Stimulated activated CD4-positive, alpha-beta T cell treated with anti-CD3 and anti-CD28 coated beads, Interleukin-15, amount 100 ng/mL, for 1 hour (primary cell): ENCODE measurements around the gene PHKA2.

Experiments
- DNase-seq, 2 donors: peaks; one replicate each; pipeline ENCODE4 v3.0.0-alpha.2; 2020; ENCODE audit warnings: low read depth in 1 of 2, low spot score in 1 of 2

Gene PHKA2

DNA sequence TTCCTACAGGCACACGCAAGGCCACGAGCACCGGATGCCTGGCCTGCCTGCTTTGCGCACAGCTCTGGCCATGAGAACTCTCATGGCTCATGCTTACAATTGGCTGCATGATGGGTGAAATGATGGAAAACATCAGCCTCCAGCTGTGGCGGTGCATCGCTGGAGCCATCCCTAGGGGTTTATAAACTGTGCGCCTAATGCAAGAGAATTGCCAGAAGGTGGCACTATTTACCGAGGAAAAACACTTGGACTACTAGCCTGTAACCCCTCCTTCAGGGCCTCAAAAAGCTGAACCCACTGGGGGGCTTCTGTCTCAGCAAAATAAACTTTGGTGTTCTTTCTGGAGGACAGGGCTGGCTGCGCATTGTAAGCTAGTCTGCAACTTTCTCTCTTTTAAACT is 51.9 kb downstream of the PHKA2 start:
- no peak for DNase-seq

DNA sequence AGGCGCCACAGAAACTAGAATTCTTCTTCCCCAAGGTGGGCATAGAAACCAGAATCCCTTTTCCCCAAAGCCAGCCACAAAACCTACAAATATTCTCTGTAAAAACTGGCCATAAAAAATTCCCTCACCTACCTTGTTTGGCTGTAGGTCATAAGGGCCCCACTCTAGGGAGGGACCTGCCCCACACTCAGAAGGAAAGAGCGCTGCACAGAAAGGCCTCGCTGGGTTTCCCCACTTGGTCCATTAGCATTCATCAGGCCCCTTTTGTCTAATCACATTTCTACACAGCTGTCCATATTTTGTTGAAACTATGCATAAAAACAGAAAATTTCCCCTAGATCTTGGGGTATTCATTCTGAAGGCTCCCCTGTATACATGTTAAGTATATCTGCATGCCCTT is 54.1 kb downstream of the PHKA2 start:
- no peak for DNase-seq

DNA sequence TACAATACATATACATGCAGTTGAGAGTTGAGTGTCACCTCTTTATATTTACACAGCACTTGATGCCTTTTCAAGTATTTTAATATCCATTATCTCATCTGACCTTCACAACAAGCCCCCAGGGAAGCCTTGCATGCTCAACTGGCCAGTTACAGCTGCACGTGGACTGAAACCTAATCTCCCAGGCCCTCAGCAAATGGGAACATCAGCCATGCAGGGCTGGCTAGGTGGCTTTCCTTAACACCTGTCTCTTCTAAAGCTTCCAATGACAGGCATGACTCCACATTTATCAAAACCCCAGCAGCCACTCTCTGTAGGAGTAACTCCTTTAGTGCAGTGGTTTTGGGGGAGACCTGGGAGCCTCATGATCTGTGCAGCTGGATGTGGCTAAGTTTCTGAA is 56.4 kb downstream of the PHKA2 start:
- no peak for DNase-seq

DNA sequence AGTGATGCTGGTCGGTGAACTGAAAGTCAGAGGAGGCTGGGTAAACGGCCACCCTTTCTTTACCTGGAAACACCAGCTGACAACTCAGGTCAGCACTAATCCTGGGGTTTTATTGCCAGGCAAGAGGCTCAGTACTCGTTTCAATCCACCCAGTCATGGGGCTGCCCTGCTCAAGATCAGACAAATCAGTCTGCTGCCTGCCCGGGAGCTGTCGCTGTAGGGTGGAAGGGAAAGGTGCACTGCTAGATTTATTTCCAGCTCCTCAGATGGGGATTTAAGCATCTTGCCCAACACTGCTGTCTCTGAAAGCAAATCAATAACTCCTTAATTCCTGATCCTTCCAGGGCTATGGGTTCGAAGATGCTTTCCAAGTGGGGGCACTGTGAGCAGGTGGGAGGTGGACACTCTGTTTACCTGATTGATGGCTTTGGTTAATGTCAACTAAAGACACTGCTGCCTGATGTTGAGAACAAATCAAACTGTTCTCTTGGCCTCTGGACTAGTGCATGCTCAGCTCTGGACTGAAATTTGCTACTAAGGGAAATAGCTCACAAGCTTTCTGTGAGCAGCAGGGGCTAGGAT is 59.3 kb downstream of the PHKA2 start:
- DNase-seq: no peak

DNA sequence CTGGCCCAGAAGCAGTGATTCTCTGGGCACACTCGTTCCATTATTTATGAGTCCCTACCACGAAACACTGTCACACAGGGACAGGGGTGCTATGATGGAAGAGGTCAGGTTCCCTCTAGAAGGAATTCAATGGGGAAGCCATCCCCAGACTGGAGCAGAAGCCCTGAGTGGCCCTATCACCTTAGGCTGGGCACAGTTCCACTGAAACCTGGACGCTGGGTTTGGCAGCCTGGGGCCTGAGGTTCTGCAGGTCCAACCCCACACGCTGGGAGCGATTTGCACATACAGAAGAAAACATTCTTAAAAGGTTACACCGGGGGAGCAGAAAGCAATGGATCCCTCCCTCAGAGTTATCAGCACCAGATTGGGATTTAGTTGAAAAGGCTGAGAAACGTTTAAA is 63.3 kb downstream of the PHKA2 start:
- no peak for DNase-seq

DNA sequence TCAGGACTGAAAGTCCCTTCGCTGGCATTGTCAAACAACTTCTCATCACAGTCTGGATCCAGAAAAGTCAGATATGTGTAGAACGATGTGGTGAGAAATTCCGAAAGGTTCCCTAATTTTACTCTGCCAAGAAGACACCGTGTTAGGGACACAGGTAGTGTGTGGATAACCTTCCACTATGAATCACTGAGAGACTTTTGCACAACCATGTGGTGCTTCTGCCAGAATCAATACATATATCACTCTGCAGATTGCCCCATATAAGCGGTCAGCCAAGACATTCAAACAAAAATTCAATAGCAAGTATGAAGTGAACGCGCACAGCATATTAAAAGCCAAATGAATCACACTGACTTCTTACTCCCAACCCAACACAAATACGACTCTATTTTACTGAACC is 63.8 kb downstream of the PHKA2 start:
- DNase-seq: no peak

DNA sequence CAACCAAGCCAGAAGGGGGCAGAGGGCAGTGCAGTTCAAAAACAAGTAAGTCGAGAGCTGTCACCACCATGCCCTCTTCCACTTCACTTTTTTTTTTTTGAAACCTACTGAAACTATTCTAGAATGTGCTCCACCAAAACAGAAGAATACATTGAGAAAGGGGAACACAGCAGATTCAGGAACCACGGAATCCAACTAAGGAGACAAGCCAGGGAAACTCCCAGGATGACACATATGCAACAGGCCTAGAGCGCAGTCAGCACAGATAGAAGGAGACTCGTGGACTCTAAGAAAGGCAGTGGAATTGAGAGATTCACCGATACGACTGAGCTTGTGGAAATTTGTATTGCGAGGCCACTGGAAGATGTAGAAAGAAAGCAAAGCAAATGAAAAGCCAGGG is 66.1 kb downstream of the PHKA2 start:
- no peak for DNase-seq

DNA sequence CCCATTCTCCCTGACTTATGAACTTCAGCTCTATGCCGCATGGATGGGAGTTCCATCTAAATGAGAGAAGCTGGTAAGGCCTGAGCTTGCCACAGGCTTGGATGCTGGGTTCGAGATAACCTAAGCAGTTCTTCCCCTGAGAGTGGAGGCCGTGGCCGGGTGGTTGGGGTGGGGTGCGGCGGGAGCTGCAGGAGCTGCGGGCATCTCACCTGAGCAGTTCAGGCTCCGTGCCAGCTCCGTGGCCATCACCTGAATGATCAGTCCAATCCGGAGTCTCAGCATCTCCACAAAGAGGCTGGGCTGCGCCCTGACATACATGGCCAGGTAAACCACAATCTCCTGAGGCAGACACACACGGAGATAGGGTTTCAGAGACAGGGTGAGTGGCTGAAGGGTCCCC is 77.6 kb downstream of the PHKA2 start:
- no peak for DNase-seq

DNA sequence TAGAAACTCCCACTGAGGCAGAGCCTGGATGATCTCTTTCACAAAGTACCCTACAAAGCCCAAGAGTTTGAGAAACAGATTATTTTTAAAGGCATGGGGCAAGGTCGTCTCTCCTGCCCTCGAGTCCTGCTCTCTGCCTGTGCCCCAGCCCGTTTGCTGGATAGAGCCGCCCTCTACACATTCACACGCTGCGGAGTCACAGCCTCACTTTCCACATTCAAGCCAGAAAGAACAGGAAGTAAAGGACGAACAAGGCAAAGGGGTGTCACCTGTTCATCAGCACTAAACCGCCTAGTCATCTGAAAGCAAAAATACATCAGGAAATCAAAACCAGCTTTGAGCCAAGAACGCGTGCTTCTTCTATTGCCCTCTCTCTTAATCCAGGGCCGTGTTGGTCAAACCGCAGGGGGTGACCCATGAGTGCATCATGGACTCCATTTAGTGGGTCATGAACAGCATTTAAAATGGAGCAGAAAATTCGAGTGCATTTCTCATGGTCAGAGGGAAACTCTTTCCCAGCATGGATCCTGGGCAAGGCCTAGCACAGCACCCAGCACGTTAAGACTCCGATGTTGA is 83.4 kb downstream of the PHKA2 start:
- DNase-seq: no peak

DNA sequence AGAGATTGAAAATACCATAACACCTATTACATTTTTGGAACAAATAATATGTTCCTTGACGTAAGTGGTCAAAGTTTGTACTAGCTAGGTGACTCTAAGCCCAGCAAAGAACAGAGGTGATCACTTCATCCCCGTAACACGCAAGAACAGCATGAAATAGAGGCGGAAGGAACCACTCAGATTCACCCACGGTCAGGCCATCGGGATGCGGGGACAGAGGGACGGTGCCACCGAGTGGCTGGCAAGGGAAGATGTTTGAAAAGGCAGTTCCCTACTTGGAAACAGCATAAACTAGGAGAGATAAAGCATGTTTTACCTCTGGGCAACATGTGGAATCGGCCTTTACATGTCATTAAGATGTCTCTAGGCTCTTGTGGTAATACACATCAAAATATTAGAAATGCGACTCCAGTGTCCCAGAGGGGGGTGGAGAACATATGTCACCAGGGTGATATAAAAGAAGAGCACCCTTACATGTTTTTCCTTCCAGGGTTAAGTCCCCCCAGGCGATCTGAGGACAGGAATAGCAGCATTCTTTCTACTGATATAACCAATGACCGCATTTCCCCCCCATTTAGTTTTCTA is 84.0 kb downstream of the PHKA2 start:
- DNase-seq: no peak

DNA sequence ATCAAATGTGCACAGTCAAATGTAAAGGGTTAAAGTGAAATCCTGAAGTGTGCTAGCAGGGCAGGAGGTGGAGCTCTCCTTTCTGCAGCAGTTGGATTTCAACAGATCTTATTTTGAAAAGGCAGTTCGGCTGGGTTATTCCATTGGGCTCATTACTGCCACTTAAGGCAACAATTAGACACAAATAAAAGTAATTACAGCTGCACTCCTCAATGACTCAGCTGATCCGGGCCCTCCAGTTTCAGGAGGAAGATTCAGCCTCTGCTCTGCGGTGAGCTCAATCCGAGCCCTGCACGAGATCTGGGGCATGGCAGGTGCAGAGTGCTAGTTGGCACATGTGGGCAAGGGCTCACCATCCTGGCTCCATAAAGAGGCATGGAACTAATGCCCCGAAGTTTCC is 85.4 kb downstream of the PHKA2 start:
- no peak for DNase-seq

DNA sequence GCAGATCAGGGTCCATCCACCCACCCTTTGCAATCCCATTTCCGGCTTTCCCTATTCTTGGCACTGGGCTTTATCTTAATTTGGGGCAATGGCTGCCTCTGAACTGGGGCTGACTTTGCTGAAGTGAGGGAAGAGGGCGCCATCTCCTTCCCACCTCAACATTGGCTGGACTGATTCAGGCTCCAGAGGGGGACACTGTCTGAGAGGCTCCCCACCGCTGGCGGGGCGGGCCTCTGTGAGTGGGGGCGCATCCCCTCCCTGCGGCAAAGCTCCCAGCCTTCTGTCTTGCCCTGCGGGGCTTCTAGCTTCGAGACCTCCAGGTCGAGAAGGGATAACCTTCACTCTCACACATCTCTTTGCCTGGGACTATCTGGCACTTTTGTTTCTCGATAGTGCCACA is 85.8 kb downstream of the PHKA2 start:
- DNase-seq: no peak

DNA sequence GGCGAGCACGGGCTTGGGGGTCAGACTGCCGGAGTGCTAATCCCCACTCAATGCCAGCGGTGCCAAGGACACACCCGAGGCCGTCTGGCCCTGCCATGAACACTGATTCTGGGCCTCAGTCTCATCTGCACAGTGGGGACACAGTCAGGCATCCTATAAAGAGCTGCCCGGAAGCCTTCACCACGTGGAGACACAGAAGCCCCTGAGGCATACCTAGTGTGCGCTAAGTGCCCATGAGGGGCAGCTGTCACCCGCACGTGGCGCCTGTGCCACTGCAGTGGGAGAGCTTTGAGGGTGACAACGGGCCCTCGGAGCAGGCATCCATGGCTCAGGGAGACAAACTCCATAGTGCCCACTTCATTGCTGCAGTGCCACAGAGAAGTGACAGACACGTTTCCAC is 86.3 kb downstream of the PHKA2 start:
- no peak for DNase-seq

DNA sequence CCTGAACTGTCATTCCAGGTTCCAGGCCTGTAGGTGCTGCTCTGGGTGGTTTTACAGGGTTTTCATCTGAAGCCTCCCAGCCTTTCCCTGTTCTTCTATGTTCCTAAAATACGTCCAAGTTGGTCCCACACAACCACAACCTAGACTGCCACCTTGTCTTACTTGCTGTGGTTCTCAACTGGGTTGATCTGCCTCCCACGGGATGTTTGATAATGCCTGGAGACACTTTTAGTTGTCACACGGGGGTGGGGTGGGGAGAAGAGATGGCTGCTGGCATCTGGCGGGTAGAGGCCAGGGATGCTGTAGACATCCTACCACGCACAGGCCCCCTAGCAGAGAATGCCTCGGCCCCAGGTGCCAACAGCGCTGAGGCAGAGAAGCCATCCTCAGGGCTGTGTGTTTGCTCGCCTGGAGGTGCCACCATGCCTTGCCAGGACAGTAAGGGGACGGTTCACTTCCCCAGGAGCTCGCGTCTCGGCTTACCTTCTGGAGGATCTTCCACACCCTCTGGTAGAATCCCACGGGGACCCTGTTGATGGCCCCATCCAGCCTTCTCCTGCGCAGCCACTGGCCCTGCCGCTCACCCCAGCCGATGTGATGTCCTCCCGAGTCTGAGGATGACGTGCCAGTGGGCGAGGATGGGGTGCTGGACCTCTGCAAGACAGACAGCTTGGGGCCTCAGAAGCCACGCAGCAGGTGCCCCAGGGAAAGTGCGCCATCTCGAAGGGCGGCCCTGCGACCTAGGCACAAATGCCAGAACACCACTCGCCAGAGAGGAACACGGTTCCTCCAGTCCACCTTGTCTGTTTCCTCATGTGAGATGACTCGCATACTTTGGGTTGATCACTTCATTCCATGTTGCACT is 87.0 kb downstream of the PHKA2 start:
- no peak for DNase-seq

DNA sequence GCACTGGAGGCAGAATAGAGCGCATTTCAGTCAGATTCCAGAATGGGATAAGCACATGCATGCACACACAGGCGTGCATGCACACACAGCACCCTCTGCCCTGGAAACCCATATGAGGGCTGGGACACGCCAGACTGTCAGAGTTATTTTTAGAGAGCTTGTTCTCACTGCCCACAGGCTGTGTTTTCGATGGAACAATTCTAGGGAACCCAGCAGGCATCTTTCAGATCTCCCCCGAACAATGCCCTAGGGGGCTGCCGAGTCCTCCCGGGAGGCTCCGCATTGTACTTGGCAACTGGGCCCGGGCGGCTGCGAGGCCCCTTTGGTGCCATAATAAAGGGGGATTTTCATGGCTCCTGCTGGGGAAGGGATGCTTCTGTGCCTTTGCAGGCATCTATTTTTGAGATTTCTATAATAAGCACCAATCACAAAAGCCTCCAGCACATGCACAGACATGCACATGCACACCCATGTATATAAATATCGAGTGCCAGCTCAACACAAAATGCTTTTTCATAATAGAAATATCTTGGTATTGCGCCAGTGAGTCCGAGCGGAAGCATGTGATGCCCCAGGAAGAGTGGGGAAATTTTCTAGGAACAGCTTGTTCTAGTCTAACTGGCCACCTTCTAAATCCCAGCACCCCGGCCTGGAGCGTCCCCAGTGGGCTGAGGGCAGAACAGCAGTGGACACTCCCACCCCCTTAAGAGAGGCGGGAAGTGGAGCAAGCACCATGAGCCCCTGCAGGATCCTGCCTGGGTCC is 88.5 kb downstream of the PHKA2 start:
- DNase-seq: no peak

DNA sequence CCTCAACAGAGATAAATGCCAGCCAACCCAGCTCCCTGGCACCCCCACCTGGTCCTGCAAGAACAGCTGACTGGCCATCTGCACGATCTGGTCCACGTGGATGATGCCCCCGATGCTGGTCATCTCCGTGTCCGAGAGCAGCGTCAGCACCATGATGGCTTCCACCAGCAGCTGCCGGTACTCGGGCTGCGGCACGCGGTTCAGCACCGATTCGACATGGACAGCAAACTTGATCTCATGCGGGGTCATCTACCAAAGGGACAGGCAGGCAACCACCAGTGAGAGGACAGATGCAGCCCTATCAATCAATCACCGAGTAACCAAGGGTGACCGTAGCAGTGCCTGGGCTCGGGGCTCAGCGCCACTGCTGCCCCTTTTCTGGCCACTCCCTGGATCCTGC is 89.8 kb downstream of the PHKA2 start:
- DNase-seq: no peak

DNA sequence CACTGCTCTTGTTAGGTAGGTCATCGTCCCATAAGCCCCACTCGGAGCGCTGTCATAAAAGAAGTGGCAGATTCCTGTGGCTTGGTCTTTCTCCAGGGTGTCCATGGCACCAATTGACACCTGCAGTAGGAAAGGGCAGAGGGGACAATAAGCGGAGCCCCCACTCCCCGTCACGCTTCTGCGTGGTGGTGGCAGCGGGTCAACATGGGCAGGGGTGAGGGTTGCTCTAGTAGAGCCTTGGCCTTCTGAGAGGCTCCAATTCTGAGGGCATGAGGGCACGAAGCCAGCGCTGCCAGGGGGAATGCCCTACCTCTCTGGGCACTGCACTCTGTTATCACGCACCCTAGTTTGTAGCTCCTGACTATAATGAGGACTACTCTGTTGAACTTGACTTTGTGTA is 90.4 kb downstream of the PHKA2 start:
- no peak for DNase-seq

DNA sequence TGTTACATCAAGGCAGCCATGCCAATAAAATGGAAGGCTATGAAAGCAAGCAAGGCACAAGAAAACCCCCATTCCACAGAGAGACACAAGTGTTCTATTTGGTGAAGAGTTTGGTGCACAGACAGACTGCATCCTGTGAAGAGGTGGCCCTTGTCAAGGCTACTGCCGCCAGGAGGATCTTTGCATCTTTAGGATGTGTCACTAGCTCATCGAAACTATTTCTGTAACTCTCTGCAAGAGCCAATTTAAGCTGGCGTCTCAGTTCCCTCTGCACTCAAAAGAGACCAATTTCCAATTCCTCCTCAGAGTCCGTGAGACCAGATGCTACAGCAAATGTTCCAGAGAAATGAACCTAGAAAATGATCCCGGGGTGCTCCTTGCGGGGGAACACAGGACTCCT is 91.0 kb downstream of the PHKA2 start:
- DNase-seq: no peak

DNA sequence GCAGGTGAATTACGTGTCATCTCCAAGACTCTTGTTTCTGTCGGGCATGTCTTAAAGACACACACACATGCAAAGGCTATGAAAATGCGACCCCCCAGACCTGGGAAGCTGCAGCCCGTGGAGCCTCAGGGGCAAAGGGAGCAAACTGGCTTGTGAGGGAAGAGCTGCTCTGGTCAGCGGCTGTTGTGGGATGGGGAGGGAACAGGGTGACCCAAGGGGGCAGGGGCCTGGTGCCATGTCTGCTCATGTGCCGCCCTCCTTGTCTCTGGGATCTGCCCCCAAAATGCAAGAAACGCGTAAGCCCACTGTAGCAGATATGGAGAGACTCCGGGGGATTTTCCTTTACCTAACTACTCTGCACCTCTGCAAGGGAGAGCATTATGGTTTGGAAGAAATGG is 92.4 kb downstream of the PHKA2 start:
- DNase-seq: no peak

DNA sequence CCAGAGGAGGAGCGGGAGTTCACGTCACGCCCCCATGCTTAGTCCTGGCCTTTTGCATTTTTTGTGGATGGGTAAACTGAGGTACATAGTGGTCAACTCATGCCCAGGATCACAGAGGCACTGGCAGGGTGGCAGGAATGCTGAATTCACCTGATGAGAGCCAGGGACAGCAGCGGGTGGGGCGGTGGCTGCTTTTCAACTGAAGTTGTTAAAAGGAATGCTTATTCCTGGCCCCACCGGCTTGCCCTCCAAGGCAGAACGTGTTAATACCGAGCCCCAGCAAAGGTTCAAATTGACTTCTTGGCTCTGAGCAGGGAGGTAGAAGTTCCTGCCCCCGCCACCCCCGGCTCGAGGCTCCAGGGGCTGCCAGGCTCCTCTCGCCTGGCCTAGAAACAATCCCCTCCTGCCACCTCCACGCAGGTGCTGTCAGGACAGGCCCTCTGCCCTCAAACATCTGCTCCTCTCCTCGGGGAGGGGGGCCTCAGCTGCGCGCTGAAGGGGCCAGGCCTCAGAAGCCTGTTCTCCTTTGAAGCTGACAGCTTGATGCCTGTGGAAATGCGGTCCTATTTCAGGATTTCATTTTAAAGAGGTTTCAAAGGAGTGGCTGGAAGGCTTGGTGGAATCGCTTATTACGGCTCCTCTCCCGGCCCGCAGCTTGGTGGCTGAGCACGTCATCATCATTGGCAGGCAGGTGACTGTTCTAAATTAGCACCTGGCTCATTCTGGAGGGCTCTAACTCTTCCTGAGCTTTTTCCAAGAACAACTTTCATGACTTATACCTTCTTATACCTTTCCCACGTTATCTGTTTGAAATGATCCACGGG is 93.0 kb downstream of the PHKA2 start:
- no peak for DNase-seq

DNA sequence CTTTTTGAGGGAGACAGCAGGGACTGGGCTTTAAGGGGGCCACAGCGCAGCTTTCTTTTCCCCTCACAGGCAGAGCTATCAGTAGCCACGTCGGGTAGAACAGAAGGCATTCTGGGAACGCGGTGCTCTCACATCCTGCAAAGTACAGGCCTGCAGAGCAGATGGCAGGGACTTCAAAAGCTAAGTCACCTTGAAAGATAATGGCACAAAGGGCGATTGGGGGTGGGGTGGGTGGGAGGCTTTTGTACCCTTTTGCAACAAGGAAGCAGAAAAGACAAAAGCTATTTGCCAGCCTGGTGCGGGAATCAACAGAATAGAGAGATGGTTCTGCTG is 93.9 kb downstream of the PHKA2 start:
- DNase-seq: no peak
